ENCODE results near the gene TUSC2.
A peak's percentile ranks its signal among the peaks of the same experiment; 100 is the strongest.
"Not testable (repeated sequence)": the region's sequence is repeated elsewhere in the genome, so short reads cannot be mapped to it uniquely, and the experiment has no call there.

Gene TUSC2

DNA sequence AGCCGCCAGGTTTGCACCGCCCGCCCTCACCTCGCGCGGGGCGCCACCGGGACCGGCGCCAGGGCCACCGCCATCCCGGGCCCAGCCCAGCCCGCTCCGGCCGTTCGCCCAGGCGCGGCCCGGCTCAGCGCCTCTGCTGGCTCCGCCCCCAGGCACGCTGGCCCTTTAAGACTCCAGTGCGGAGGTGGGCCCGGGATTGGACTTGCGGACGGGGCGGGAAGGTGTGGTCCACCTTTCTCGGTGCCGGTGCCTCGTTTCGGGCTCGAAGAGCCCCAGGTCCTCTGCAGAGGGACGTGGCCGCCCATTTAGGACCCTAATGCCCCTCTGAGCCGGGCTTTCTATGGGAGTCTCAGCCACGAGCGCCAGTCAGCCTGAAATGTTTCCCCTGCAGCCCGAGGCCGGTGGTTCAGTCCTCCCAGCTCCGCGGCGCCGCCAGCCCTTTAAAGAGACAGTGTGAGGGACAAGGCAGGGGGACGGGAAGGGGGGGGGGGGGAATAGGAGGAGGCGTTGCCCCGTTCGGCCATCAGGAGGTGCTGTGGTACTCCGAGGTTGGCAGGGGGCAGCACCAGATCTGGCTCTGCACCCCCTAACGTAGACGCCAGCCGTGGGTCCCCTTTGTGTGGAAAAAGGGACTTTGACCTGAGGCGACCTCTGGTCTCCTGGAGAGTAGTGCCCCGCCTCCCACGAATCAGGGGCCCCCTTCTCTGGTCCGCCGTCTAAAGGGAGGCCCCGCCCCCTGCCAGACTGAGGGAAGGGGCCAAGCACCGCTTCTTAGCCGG lies 6.5 kb downstream of the TUSC2 start:
- H3K4me1 Mint-ChIP-seq = peaks cover 40 to 83% of the 10 kb centered on the region in 2 donors
- no peaks in the 10 kb centered on the region for H3K27me3 Mint-ChIP-seq

DNA sequence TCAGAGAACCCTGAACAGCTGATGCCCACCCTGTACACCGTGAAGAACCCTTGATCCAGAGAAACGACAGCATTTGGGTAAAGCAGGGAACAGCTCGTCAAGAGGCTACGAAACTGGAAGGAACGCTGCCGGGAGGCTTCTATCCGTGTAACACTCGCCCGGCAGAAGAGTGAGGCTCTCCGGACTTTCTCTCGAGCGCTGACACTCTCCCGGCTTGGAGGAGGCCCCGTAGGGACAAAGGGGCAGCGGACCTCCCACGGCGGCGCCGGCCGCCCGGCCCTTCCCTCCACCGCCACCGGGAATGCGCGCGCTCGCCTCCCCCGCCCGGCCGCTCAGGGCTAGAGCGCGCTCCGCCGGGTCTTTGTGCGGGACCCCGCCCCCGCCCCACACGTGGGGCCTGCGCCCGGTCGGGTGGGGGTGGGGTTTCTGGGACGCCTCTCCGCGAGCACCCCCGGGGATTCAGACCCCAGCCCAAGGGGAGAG lies 7.1 kb downstream of the TUSC2 start:
- Mint-ChIP-seq H3K4me1 (peaks cover 44 to 82% of the 10 kb centered on the region in 2 donors), H3K9me3 (no peaks in the 10 kb centered on the region), H3K36me3 (peaks cover 26 to 46% of the 10 kb centered on the region in 2 donors), H3K27me3 (no peaks in the 10 kb centered on the region), H3K4me3 (peak overlapping the region; percentile 86 to 90), H3K27ac (peak overlapping the region; percentile 87)
- ATAC-seq (replicated peaks) (peak; percentile 66 to 72), DNase-seq (no peak)

More for the DNA sequence above, 6.5 kb downstream of the TUSC2 start:
- Mint-ChIP-seq H3K9me3 (no peaks in the 10 kb centered on the region), H3K27ac (peak overlapping the region; percentile 99), H3K4me3 (peak overlapping the region; percentile 84 to 90), H3K36me3 (peaks cover 25 to 45% of the 10 kb centered on the region in 2 donors)
- ATAC-seq (replicated peaks) = peak; percentile 83 to 89
- peak; percentile 82 for DNase-seq

DNA sequence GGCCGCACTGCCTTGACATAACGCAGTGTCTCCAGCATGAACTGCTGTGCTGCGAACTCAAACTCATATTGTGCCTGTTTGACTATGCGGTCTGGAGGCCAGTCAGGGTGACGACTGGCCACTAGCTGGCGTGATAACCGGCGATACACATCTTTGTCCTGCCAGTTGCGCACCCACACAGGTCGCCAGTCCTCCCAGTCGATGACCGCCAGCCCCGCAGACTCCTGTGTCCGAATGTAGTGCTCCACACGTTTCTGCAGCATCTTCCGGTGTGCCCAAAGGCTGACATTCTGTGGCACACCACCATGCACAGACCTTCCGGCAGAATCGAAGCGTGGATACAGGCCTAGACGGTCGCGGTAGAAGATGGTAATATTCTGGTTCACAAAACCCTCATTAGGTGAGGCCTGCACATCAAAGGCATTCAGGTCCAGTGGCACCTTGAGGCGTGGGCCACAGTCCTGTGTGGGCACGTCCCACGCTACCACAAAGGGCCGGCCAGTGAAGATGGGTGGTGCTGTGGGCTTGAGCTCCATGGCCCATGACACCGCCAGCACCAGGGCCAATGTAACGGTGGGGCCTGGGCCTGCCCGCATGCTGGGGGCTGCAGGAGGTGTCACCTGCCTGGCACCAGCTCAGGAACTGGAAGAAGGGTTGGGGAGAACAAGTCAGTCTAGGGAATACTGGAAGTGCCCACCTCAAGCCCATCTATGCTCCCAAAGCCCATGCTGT lies 8.0 kb downstream of the TUSC2 start:
- peak overlapping the region; percentile 86 to 90 for H3K4me3 Mint-ChIP-seq
- DNase-seq (no peak), ATAC-seq (replicated peaks) (no peak)
- no peaks in the 10 kb centered on the region for H3K27me3 Mint-ChIP-seq
- peaks cover 44 to 77% of the 10 kb centered on the region in 2 donors for H3K4me1 Mint-ChIP-seq
- peak overlapping the region; percentile 62 for H3K27ac Mint-ChIP-seq
- H3K9me3 Mint-ChIP-seq = no peaks in the 10 kb centered on the region
- H3K36me3 Mint-ChIP-seq = peaks cover 24 to 45% of the 10 kb centered on the region in 2 donors

DNA sequence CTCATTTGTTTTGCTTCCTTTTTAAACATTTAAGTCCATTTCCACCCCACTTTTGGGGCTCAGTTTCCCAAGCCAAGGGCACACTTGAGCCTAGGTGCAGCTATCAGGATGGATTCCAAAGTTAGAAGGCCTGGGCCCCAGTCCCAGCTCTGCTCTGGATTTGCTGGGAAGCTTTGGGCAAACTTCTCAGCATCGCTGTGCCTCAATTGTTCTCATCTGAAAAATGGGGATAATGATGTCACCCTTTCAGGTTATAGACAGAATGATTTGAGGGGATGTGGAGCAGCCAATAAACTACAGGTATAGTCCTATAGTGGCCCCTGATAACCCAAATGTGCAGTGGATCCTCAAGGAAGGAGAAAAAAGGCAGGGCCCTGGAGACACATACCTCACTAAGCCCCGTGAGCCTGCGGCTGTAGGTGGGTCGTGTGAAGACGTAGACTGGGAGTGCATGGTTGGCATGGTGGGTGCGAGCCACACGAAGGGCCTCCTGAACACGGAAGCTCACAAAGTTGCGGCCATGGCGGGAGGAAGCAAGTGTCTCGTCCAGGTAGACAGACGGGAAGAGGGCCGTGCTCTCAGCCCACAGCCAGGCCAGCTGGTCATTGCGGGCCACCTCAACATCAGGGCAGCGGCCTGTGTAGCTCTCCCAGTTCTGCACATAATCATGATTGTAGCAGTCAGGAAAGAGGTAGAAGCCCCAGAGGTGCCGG lies 8.7 kb downstream of the TUSC2 start:
- no peaks in the 10 kb centered on the region for H3K9me3 Mint-ChIP-seq
- peaks cover 43 to 71% of the 10 kb centered on the region in 2 donors for H3K4me1 Mint-ChIP-seq
- H3K36me3 Mint-ChIP-seq = peaks cover 21 to 41% of the 10 kb centered on the region in 2 donors
- peak overlapping the region in 1 of 2 donors; percentile 27 for H3K4me3 Mint-ChIP-seq
- no peak overlapping the region for H3K27ac Mint-ChIP-seq
- ATAC-seq (replicated peaks) = no peak
- no peak for DNase-seq
- H3K27me3 Mint-ChIP-seq = no peaks in the 10 kb centered on the region

DNA sequence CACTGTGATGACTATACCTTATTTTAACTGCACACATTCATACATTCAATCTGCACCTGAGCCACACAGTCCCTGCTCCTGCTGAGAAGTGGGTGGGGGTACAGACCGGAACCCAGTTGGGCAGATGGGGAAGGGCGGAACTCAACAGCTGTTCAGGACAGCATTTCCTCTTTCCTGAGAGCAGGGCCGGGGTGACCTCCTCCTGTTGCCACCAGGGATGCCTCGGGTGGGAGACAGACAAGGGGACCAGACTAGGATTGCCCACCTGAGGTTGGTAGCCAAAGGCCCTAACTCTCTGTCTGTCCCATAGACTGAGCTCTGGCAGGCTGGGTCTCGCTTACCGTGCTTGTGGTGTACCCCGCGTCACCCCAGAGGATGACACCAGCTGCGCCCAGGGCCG lies 9.4 kb downstream of the TUSC2 start:
- peaks cover 21 to 36% of the 10 kb centered on the region in 2 donors for H3K36me3 Mint-ChIP-seq
- H3K27ac Mint-ChIP-seq = no peak overlapping the region
- no peak for ATAC-seq (replicated peaks)
- H3K27me3 Mint-ChIP-seq = no peaks in the 10 kb centered on the region
- no peak for DNase-seq
- no peak overlapping the region for H3K4me3 Mint-ChIP-seq
- H3K4me1 Mint-ChIP-seq = peaks cover 41 to 64% of the 10 kb centered on the region in 2 donors
- H3K9me3 Mint-ChIP-seq = no peaks in the 10 kb centered on the region

DNA sequence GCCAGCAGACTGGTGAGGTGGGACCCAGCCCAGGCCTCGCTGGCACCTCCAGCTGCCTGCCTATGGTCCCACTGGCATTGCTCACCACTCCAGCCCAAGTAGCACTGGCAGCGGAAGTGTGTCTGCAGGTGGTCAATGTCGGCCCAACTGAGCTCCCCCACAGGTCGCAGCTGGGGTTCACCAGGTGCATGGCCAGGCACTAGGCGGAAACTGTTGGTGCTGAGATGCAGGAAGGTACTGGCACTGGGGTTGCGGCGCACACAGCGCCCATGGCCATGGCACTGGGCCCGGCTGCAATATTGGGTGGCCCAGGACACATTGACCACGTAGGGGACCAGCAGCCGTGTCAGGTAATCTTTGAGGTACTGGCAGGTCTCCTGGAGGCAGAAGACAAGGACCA lies 9.9 kb downstream of the TUSC2 start:
- H3K27ac Mint-ChIP-seq = no peak overlapping the region
- H3K4me3 Mint-ChIP-seq = no peak overlapping the region
- no peaks in the 10 kb centered on the region for H3K27me3 Mint-ChIP-seq
- H3K36me3 Mint-ChIP-seq = peaks cover 21 to 33% of the 10 kb centered on the region in 2 donors
- peaks cover 36 to 60% of the 10 kb centered on the region in 2 donors for H3K4me1 Mint-ChIP-seq
- ATAC-seq (replicated peaks) (no peak), DNase-seq (no peak)
- no peaks in the 10 kb centered on the region for H3K9me3 Mint-ChIP-seq

DNA sequence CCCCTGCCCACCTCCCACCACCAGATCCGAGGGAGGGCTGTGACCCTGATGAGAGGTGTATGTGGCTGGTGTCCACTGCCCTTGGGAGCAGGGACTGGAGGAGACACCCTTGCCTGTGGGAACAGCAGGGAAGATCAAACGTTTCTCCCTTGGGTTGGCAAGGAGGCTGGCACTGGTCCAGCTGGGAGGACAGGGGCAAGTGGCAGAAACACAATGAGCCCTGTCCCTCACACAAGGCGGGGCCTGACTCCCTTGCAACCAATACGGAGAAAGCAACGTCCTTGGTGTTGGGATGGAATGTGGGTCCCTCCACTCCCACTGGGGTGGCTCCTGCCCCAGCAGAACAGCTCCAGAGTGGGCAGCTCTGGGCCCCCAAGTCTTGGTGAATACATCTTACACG lies 10.7 kb downstream of the TUSC2 start:
- Mint-ChIP-seq H3K27ac (no peak overlapping the region), H3K9me3 (no peaks in the 10 kb centered on the region), H3K4me3 (no peak overlapping the region), H3K36me3 (peaks cover 21 to 30% of the 10 kb centered on the region in 2 donors), H3K4me1 (peaks cover 34 to 51% of the 10 kb centered on the region in 2 donors), H3K27me3 (no peaks in the 10 kb centered on the region)
- ATAC-seq (replicated peaks) (no peak), DNase-seq (no peak)

DNA sequence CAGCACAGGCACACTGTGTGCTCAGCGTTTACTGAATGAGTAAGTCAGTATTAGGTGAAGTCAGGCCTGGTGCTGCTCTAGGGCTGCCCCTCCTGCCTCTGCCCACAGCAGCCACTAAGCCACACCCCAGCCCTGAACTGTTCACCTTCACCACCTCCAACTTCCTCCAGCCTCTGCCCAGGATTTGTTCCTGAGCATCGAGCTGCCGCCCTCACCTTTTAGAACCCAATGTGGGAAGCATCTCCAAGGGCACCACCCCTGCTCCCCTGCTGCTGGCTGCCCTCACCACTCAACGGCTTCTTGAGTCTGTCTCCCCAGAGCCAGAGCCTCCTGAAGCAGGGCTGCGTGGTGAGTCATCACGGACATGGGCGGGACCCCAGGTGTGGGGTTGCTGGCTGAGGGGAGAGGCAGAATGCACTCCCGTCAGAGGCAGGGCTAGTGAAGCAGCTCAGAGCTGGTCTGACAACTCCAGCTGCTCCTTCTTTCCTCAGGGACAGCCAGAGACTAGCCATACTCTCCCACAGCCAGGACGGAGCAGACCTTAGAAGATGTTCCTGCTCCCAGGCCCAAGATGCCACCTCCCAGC lies 11.3 kb downstream of the TUSC2 start:
- H3K4me1 Mint-ChIP-seq = peaks cover 33 to 46% of the 10 kb centered on the region in 2 donors
- H3K27me3 Mint-ChIP-seq = no peaks in the 10 kb centered on the region
- peaks cover 21 to 30% of the 10 kb centered on the region in 2 donors for H3K36me3 Mint-ChIP-seq
- DNase-seq = no peak
- no peaks in the 10 kb centered on the region for H3K9me3 Mint-ChIP-seq
- peak overlapping the region; percentile 26 for H3K27ac Mint-ChIP-seq
- peak overlapping the region in 1 of 2 donors; percentile 30 for H3K4me3 Mint-ChIP-seq
- no peak for ATAC-seq (replicated peaks)

DNA sequence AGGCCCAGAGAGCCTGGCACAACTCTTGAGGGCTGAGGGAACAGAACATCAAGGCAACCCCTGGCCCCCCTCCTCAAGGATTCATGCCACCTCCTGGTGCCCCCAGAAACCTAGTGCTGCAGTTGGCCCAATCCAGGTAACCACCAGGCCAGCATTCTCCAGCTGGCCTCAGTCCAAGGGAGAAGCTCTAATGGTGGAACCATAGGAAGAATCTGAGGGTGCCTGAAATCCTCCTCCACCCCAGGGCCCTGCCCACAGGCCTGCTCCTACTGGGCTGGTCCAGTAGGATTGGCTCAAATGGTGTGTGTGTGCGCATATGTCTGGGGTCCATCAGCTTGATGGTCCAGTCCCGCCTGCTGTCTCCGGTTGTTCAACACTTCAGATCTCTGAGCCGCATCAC lies 13.2 kb downstream of the TUSC2 start:
- no peak for DNase-seq
- peaks cover 26 to 34% of the 10 kb centered on the region in 2 donors for H3K4me1 Mint-ChIP-seq
- no peaks in the 10 kb centered on the region for H3K9me3 Mint-ChIP-seq
- ATAC-seq (replicated peaks) = no peak
- no peaks in the 10 kb centered on the region for H3K27me3 Mint-ChIP-seq
- H3K36me3 Mint-ChIP-seq = peaks cover 21 to 31% of the 10 kb centered on the region in 2 donors
- H3K27ac Mint-ChIP-seq = no peak overlapping the region
- H3K4me3 Mint-ChIP-seq = no peak overlapping the region

DNA sequence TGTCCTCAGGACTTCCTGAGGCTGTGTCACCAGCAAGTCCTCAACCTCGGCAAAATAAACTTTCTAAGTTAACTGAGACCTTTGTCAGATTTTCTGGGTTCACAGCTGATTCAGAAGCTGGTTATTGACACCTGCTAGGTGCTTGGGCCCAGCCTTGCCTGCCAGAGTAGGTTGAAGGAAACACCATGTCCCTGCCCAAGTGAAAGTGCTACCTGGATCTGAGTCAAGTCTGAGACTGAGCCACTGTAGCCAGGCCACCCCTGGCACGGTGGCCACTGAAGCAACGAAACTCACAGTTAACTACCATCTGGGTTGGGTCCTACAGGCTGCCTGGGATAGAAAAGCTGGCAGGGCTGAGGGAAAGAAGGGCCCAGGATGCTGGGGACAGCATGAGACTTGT lies 13.7 kb downstream of the TUSC2 start:
- Mint-ChIP-seq H3K36me3 (peaks cover 18 to 31% of the 10 kb centered on the region in 2 donors), H3K9me3 (no peaks in the 10 kb centered on the region), H3K27ac (no peak overlapping the region), H3K27me3 (no peaks in the 10 kb centered on the region), H3K4me3 (no peak overlapping the region), H3K4me1 (peaks cover 23 to 29% of the 10 kb centered on the region in 2 donors)
- DNase-seq (no peak), ATAC-seq (replicated peaks) (no peak)

DNA sequence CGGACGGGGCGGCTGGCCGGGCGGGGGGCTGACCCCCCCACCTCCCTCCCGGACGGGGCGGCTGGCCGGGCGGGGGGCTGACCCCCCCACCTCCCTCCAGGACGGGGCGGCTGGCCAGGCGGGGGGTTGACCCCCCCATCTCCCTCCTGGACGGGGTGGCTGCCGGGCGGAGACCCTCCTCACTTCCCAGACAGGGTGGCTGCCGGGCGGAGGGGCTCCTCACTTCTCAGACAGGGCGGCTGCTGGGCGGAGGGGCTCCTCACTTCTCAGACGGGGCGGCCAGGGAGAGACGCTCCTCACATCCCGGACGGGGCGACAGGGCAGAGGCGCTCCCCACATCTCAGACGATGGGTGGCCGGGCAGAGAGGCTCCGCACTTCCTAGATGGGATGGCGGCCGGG lies 16.0 kb downstream of the TUSC2 start:
- not testable (repeated sequence) for DNase-seq; H3K27ac Mint-ChIP-seq; H3K9me3 Mint-ChIP-seq; H3K27me3 Mint-ChIP-seq; ATAC-seq (replicated peaks); H3K4me3 Mint-ChIP-seq
- Mint-ChIP-seq H3K4me1 (peaks cover 11 to 14% of the 10 kb centered on the region in 2 donors), H3K36me3 (peaks cover 12 to 16% of the 10 kb centered on the region in 2 donors)

DNA sequence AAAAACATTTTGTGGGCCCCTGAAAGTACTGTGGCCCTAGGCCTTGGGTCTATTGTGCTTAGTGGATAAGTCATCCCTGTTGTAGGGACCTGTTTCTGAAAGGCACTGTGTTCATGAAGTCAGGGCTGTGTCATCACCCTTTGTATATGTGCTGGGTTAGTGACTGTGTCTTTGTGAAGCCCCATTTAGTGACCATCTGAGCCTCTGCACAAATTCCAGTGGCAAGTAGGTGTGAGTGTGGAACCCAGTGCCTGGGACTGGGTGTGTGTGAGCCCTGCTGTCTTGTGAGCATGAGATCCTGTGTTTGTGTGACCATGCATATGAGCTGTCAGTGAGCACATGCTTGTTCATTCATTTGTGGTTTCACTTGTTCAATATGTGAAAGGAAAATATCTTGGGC lies 23.4 kb downstream of the TUSC2 start:
- ATAC-seq (replicated peaks) (no peak), DNase-seq (no peak)
- Mint-ChIP-seq H3K4me3 (no peak overlapping the region), H3K36me3 (peaks cover 0 to 3% of the 10 kb centered on the region in 2 donors), H3K9me3 (no peaks in the 10 kb centered on the region), H3K27ac (no peak overlapping the region), H3K4me1 (peaks cover 18 to 22% of the 10 kb centered on the region in 2 donors), H3K27me3 (no peaks in the 10 kb centered on the region)

DNA sequence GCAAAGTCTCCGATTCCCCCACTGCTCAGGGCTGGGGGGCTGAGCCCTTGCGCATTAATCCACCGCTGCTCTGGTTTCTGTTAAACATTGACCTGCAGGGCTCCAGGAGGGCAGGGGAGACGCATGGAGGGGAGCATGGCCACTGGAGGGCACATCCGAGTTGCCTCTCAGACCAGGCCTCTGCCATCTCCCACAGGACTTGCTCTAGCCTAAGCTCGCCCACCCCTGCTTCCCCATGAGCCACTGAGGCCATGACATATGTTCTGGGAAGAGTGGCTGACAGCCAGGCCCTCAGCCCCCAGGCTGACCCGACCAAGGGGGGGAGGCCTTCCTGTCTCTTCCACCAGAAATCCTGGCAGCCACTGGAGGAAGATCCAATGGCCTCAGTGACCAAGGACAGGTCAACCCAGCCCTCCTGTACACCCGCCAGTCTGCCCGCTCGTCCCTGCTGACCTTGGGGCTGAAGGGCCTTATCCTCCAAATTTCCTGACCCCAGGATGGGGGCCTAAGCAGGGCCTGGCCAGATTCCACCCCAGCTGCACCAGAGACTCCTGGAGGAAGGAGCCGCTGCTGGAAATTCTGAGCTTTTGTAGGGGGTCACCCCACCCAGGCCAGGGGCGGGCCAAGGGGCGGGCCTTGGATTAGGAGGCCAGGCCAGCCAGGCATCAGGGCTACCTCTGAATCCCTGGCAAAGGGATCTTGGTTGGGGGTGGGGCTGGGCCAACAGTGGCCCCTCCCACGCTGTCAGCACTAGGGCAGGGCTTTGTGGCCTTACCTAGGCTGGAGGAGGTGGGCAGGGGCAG lies 24.8 kb downstream of the TUSC2 start, which contains the start of gene HYAL1:
Gene HYAL1, minus strand, starts transcription at position 562 of the 803 bp plus-strand sequence. CDS start 618 bp downstream, outside the sequence.
- ATAC-seq (replicated peaks) (no peak), DNase-seq (no peak)
- H3K27me3 Mint-ChIP-seq = no peaks in the 10 kb centered on the region
- peaks cover under 1 to 6% of the 10 kb centered on the region in 2 donors for H3K36me3 Mint-ChIP-seq
- no peak within 1 kb of the TSS for H3K4me3 Mint-ChIP-seq
- peak within 1 kb of the TSS; percentile 22 for H3K27ac Mint-ChIP-seq
- peaks cover 22 to 25% of the 10 kb centered on the region in 2 donors for H3K4me1 Mint-ChIP-seq
- no peaks in the 10 kb centered on the region for H3K9me3 Mint-ChIP-seq
